Measurements from ENCODE around the gene ZNF445.

The ZNF445 gene

DNA sequence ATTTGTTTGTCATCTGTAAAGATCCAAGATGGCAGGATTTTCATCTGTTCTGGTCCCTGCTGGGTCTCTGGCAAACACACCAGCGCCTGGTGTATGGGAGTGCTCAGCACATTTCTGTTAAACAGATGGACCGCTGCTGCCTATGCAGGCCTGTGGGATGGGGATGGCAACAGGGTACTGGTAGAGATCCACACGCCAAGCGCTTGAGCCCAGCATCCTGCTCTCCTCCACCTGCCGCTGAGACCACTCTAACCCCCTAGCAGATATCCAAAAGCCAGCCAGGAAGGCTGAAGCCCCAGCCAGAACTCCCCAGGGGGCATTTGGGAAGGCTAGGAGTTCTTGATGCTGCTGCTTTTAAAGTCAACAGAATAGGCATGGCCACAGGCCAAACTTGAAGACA lies 31.7 kb downstream of the ZNF445 start:
- DNase-seq (ENCODE audit: low read depth), result no peak

DNA sequence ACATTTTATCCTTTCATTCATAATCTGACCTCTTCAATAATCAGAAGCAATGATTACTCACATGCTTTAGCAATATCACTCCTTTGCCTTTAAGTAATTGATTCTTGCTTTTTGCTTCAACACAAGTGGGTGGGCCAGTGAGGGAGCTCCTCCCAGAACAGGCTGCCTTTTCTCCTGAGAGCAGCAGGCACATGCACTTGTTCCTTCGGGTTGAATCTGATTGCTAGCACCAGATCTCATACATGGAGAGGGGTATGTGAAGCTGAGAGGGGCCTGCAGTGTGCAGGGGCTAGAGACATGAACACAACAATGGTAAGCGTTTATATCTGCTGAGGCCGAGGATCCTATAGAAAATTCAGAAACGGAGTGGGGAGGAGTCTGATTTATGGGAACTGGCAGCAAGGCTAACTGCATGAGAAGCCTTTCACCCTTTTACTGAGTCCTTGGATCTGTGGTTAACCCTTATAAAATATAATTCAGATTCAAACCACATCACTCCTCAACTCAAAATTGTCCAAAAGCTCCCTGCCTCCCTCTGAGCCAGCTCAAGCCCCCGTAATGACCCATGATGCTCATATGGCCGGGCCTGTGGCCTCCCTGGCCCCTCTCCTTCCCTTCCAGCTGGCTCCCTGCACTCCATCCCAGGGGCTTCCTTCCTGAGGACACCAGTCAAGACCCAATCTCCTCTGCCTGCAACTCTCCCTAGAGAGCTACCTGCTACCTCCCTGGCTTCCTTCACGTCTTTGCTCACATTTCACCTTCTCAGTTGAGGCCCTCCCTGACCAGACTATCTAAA lies 32.4 kb downstream of the ZNF445 start:
- no peak for DNase-seq (ENCODE audit: low read depth)
- H3K4me3 ChIP-seq (ENCODE audit: low read depth, low read length), result no peak overlapping the region
- TF ChIP-seq, protein P1, sequence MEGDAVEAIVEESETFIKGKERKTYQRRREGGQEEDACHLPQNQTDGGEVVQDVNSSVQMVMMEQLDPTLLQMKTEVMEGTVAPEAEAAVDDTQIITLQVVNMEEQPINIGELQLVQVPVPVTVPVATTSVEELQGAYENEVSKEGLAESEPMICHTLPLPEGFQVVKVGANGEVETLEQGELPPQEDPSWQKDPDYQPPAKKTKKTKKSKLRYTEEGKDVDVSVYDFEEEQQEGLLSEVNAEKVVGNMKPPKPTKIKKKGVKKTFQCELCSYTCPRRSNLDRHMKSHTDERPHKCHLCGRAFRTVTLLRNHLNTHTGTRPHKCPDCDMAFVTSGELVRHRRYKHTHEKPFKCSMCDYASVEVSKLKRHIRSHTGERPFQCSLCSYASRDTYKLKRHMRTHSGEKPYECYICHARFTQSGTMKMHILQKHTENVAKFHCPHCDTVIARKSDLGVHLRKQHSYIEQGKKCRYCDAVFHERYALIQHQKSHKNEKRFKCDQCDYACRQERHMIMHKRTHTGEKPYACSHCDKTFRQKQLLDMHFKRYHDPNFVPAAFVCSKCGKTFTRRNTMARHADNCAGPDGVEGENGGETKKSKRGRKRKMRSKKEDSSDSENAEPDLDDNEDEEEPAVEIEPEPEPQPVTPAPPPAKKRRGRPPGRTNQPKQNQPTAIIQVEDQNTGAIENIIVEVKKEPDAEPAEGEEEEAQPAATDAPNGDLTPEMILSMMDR (IDR thresholded peaks at IDR 0.05; ENCODE audit: insufficient read depth, low read depth, low read length, missing control alignments), result no peak

More for the DNA sequence above, 31.7 kb downstream of the ZNF445 start:
- TF ChIP-seq, protein P1 (IDR thresholded peaks at IDR 0.05; ENCODE audit: insufficient read depth, low read depth, low read length, missing control alignments), result no peak
- H3K4me3 ChIP-seq (ENCODE audit: low read depth, low read length), result no peak overlapping the region

DNA sequence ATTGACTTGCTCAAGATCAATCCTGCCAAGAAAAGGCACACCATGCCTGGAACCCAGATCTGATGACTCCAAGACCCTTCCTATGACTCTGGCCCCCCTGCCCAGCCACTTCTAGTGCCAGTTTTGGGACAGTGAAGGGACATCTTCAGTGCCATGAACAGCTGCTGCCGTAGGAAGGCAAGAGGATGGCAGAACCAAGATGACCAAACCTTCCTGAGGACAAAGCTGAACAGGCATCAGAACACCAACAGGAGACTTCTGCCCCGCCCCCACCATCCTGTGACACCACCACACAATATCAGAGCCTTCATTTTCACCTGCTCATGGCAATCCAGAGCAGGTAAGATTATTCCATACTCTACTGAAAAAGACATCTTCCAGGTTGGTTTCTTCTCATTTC lies 33.0 kb downstream of the ZNF445 start:
- no peak overlapping the region for H3K4me3 ChIP-seq (ENCODE audit: low read depth, low read length)
- DNase-seq (ENCODE audit: low read depth), result no peak
- TF ChIP-seq, protein P1 (IDR thresholded peaks at IDR 0.05; ENCODE audit: insufficient read depth, low read depth, low read length, missing control alignments), result no peak

DNA sequence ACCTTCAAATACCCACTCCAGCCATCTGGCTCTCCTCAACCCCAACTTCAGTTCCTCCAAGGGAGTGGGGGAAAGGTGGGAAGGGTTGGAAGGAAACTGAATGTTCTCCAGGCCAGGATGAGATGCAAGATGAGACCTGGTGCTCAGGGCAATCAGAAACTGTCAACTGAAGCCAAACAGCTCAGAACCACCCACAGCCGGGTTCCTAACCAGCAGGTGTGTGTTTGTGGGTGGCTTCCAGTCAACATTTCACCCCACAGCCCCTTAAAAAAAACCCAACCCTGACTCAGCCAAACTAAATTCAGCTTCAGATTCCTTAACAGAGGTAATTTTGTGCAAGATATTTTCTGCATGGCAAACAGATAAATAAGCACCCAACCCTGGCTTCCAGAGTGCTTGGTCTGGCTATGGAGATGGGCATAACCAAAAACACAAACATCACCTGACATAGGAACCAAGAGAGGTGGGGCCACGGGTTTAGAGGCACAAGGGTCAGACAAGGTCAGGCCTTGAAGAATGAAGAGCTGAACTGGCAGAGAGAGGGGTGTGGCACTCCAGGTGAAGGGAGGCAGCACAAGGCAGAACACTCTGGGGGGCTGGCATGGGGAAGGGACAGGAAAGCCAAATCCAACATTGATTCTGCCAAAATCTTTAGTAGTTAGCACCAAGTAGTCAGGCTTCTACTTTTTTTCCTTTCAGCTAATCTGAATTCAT lies 34.7 kb downstream of the ZNF445 start:
- TF ChIP-seq, protein P1 (IDR thresholded peaks at IDR 0.05; ENCODE audit: insufficient read depth, low read depth, low read length, missing control alignments), result no peak
- no peak for DNase-seq (ENCODE audit: low read depth)
- H3K4me3 ChIP-seq (ENCODE audit: low read depth, low read length), result no peak overlapping the region

DNA sequence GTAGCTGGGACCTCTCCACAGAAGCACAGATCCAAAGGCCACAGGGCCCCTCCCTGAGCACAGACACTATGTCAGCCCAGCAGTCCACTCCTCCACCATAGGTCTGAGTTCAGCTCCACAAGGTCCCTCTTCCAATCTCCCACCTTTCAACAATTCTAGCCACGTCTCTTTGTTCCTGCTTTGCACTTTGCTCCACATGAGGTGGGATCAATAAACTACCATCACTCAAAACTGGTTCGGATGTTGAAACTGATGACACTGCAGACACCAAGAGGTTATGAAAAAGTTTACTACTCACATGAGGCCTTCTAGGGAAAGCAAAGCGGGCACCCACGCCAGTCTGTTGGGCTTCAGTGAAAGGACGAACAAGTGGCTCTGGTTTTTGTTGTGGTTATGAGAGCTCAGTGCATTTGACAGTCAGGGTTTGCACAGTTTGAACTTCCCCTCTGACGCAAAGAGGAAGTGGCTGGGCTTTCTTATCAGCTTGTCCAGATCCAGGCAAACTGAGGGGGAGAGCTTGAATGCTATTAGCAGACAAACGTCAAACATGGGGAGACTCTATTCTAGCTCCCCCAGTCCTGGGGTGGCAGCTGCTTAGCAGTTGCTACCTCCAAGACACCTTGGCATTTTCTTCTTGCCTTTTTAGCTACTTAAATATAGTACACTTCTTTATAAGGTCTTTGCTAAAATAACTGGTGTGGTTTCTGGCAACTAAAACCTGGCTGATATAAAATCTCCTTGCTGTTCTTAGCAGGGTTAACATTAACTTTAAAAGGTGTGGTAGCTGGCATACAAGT lies 37.8 kb downstream of the ZNF445 start:
- H3K4me3 ChIP-seq (ENCODE audit: low read depth, low read length), result no peak overlapping the region; the same call in 1 of the 2 replicates
- TF ChIP-seq, protein P1 (IDR thresholded peaks at IDR 0.05; ENCODE audit: insufficient read depth, low read depth, low read length, missing control alignments), result no peak

DNA sequence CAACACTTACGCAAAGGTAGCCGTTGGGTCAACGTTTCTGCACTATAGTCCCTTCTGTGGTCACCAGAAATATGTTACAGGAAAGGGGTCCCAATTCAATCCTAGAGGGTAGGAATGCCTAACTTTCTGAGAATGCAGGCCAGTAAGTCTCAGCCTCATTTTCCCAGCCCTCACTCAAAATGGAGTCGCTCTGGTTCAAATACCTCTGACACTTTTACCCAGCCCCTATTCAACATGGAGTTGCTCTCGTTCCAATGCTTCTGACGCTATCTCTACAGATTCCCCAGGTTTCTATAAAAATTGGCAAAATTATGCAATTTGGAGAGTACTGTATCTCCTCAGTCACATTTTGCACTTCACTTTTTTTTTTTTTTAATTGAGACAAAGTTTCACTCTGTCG lies 39.7 kb downstream of the ZNF445 start:
- no peak for DNase-seq (ENCODE audit: low read depth)
- H3K4me3 ChIP-seq (ENCODE audit: low read depth, low read length), result no peak overlapping the region
- TF ChIP-seq, protein P1 (IDR thresholded peaks at IDR 0.05; ENCODE audit: insufficient read depth, low read depth, low read length, missing control alignments), result no peak

More for the DNA sequence above, 37.8 kb downstream of the ZNF445 start:
- peak; percentile 92 for DNase-seq (ENCODE audit: low read depth)

All from GM12865 (cell line).